Colon (tissue), 2 donors: ENCODE data around the gene ARFIP2.

Source experiments
- FAIRE-seq: peaks from 2 replicates; lab custom pipeline; 2012; peaks lifted over from hg19 to GRCh38; lab: Jason Lieb, UNC
- donor health status: control.
- donor health status: control.

ARFIP2 gene

DNA sequence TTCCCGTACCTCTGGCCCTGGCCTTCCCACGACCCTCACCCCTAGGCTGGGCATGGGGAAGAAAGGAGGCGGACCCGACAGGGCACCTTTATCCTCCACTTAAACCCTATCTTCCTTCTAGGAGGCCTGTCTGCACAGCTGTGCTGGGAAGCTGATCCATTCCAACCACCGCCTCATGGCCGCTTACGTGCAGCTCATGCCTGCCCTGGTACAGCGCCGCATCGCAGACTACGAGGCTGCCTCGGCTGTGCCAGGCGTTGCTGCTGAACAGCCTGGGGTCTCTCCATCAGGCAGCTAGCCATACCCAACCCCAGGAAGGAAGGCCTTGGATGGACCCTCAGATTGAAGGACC lies 769 bp upstream of the ARFIP2 start:
- FAIRE-seq = no peak

DNA sequence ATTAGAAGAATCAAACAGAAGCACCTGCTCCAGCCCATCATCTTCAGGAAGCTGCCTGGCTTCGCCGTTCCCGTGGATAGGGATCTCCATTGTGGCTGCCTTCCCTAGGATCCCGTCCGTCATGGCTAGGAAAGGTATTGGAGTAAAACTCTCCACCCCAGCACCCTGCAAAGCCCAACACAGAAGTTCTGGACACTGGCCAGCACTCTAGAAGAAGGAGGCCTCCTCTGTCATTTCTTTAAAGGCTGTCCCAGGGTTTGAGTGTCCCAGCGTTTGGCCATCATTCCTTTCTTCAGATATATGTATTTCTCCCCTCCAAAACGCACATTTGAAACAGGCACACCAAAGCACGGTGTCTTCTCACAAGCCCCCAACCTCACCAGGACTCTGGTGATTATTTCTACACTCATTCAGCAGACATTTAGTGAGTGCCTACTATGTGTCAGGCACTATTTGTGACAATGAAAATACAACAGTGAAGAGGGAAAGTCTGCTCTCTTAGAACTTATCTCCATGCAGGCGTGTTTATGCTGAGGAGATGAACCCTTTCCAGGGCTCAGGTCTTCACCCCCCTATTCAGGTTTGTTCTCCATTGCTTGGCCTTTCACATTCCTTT lies 724 bp downstream of the ARFIP2 start:
- FAIRE-seq = no peak

DNA sequence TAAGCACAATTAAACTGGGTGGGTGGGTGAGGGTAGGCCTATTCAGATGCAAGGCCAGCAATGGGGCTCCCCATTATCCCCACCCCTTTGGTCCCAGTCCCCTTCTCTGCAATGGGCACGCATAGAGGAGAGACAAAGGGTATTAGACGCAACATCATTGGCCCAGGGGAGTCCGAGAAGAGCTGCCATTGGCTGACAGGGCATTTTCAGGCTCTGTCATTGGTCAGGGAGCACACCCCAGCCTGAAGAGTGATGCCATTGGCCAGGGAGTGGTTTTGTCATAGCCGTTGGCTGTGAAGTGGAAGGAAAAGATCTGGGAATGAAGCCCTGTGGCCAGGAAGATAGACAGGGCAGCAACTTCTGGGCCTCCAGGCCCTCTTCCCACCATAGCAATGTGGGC lies 4.6 kb downstream of the ARFIP2 start:
- no peak for FAIRE-seq

DNA sequence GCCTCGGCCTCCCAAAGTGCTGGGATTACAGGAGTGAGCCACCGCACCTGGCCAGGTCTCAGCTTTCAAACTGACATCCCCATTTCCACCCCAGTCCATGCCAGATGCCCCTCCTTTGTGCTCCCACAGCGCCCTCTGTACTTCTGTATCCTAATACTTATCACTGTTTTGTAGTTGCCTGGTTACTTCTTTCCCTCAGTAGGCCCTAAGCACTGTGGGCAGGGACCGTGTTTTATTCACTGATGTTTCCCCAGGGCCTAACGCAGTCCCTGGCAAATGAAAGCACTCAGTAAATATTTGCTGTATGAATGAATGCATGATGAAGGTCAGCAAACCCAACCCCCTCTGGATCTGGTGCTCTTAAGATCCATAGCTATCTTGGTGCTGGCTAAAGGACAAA lies 5.2 kb downstream of the ARFIP2 start:
- no peak for FAIRE-seq

DNA sequence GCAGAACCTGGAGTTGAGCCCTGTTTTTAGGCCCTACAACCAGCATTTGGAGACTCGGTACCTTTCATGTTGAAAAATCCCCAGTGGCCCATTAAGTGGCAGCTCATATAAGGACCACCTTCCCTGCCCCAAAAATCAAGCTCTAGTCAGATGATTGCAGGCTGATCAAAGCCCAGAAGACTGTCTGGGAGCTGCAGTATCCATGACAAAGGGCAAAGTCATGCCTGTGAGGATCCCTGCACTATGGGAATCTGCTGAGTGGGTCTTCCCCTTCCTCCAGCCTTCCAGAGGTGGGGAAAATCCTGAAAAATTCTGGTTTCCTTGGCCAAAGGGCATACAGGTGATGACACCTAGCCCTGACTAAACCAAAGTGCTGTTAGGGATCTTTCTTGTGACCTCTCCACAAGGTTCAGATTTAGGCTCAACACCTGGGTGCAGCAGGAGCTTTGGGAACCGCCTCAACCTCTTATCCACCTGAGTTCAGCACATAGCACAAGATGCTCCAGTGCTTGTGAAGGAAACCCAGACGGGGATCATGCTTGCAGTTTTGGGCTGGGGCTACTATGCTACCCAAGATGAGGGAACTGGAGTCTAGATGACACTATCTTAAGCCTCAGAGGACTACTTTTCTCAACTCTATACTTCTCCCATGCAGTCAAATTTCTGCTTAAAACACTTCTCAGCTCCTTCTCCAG lies 6.2 kb downstream of the ARFIP2 start:
- no peak for FAIRE-seq

DNA sequence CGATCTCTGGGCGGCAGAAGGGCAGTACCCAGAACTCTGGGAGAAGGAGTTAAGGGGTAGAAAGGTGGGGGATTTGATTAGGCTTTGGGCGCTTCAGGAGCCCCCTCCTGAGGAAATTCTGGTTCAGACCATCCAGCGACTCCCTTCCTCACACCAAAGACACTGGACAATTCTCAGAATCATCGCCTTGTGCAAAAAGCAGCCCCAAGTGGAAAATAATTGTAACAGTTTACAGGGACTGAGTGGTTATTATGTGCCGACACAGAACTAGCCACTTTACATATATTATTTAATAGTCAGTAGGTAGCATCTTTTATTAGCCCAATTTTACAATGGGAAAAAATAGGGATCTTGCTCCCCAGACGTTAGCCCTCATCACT lies 6.7 kb downstream of the ARFIP2 start:
- no peak for FAIRE-seq

DNA sequence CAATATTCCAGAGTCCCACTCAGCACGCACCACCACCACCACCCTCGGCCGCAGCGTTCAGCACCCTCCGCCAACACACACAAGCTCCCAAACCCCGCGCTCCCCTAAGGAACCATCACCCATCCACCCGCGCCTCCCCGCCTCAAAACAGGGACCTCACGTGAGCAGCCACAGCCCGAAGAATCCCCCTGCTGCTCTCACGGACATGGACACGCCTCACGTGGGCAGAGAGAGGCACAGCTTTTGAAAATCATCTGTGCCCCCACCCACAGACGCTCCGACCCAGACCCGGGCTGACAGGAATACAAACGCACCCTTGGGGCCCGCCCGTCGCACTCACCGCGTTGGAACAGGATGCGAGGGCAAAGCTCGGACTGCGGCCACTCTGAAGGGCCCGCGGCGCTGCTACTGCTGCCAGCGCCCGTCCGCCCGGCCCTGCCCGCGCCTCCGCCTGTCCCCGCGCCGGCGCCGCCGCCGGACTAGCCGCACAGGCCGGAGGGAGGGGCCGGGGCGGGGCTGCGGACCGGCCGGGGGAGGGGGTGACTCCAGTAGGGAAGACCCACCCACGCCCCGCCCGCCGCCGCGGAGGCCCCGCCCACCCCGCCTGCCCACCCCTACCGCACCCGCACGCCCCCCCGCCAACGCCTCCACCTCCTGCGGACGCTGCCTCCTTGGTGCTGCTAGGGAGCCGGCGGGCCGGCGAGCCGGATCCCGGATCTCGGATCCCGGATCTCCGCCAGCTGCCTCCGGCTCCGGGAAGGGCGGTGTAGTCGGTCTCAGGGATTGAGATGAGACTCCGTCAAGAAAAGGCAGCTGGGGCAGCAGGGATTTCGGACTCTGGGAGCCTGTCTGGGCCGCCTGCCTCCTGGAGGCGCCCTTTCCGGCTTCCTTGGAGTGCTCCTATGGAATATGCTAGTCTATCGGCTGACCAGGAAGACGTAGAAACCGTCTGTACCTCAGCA lies 7.4 kb downstream of the ARFIP2 start, which contains the start of gene TRIM3:
TRIM3 (minus strand) TSS at position 491 of the 962 bp plus-strand sequence. CDS start 8,246 bp downstream, outside the sequence.
- FAIRE-seq = no peak

DNA sequence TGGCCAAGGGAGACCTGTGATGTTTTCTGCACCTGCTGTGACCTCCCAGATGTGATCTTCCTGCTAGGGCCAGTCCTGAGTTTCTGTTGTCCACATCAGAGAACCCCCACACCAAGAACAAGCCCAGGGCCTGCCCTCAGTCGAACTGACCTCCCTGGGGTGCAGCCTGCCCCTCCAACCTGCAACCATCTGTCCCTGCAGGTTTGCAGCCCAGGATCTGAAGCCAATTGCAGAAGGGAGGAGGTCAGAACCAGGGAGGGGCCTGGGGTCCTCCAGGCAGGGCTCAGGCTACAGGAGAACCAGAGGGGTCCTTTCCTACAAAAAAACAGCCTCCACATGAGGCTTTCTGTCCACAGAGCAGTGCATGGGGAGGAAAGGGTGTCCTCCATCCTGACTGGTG lies 8.2 kb downstream of the ARFIP2 start:
- no peak for FAIRE-seq

DNA sequence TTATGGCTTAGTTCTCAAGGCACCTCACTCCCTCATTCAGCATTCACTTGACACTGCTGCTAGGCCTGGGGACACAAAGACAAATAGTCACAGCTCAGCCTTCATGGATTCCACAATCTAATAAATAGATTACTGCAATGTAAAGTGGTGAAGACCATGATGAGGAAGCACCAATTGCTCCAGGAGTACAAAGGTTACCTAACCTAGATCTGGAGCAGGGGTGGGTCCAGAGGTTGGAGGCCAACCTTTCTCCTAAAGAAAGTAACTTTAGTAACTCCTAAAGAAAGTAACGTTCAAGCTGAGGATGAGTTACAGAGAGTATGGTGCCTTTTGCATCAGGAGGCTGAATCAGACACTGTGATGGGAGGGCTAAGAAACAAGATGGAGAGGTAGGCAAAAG lies 11.5 kb downstream of the ARFIP2 start:
- no peak for FAIRE-seq

DNA sequence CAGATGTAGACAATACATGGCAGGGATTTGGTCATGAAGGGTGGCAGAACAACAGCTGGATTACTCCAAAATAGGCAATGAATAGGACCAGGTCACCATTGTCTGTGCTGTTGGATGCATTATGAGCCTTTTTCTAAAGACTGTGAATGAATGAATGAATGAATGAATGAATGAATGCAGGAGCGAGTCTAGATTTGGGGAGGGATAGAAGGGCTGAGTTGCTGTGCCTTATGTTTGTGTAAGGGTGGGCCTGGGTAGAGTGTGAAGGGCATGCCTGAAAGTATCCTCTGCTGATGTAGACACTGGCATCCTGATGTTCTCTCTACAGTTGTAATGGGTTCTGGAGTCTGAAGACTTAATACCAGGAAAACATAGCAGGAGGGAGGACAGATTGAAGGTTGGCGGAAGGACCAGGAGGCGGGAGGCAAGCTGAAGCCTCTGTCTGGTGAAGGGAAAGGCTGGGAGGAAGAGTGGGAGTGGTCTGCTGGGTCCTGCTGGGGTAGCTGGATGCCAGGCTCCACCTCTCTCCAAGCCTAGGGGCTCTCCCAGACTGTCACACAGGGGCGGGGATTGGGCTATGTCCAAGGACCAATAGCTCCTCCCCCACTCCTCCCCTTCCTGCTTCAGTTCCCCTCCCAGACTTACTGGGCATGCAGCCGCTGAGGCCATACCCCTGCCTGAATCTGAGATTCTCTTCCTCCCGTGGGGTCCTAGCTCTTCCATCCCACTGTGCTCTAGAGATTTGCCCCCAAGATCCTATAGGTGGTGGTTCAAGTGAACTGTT lies 12.2 kb downstream of the ARFIP2 start:
- no peak for FAIRE-seq

DNA sequence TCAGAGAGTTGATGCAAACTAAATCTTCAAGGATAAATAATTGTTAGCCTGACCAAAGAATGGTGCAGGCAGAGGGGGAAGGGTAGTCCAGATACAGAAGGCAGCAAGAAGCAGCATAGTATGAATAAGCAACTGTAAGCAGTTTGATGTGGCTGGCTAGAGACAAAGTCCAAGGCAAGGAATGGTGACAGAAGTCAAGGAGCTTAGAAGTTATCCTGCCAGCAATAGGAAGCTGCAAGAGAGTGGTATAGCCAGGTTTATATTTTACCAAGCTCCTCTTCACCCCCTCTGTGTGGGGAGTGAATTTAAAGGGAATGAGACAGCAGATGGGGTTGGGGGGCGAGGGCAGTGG lies 22.1 kb downstream of the ARFIP2 start:
- no peak for FAIRE-seq

DNA sequence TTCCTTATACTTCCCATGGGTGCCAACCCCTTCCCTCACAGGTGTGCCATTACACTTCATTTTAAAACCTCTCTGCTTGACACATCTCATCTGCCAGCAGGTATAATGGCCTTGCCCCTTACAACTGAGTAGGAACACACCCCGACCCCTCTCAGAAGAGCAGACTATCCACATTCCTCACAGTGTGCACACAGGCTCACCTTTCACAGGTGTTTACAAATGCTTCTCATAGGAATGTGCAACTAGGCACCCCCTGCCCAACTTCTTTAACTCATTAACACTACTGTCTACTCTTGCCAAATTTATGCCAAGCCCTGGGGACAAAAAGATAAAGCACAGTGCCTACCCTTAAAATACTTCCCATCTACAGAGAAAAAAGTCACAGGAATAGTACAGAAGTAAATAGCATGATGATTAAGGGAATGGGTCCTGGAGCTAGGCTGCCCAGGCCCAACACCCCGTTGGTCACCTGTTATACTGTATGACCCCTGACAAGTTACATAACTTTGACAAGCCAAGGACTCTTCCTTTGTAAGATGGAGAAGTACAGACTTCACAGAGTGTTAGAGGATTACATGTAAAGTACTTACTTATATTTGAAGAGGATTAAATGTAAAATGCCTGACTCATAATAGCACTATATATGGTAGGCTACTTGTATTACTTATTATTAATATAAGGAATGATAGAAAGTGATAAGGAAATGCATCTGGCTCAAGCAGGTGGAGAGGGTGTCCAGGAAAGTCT lies 22.6 kb downstream of the ARFIP2 start:
- no peak for FAIRE-seq

DNA sequence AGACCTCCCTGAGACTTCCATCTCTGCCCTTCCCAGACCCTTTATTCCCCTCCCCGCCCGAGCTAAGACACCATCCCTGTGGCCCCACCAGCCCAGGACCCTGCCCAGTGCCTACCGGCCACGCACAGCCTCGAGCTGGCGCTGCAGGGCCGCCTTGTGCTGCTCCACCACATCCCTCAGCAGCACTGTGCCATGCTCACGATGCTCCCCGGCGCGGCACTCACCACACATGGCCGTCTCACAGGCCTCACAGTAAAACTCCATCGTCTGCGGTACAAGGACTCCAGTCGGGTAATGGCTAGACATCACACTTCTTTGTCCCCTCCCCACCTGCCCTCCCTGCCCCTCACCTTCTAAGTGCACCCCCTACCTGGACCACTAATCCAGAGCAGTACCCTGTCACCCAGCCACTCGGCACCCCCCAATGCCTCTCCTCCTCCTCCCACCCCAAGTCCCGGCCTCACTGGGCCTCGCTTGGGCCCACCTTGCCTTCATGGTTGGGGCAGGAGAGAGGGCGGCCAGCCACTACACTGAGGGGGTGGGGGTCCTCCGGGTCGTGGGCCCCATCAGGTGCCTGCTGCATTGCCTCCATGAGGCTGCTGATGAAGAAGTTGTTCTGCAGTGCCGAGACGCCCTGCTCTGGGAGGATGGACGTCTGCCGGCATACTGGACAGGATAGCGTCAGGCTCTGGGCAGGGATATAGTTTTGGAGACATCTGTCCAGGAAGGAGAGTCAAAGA lies 23.4 kb downstream of the ARFIP2 start:
- no peak for FAIRE-seq

DNA sequence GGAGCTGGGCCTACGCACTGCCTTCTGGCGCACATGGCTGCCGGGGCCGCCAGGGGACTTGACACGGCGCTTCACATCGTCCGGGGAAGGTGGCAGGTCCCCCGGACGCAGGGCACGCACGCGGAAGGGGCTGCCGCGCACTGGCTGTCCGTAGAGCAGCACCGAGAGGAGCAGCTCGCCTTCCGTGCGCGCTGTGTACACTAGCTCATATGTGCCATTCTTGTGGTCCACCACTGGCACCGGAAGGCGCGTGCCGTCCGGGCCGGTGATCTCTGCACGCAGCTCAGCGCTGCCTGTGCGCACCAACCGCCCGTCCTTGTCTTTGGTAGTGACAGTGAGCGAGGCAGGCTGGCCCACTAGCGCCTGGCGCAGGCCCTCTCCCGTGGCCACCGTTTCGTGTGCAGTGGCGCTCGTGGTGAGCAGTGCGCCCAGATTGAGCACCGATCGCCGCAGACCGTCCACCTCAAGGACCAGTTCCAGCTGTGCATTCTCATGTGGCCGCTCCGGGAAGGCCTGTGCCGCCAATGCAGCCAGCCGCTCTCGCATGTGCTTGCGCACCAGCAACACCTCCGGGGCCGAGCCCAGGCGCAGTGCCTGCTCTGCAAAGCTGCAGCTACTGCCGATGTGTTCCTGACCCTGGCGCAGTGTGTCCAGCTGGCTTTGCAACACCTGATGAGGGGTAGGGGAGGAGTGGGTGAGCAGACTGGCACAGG lies 24.6 kb downstream of the ARFIP2 start:
- no peak for FAIRE-seq

DNA sequence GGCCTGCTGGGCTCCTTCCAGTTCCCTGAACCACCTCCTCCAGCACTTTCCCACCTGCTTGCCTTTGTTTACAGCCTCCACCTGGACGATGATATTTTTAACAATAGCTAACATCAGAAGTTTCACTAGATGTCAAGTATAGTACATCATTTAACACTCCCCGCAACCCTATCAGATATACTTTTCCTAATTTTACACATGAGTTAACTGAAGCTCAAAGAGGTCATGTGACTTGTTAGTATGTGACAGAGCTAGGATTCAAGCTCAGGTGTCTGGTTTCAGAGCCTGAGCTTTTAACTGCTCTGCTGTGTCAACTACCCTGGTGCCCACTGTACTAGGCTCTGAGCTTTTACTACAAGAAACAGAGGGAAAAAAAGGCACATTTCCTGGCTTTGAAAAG lies 26.1 kb downstream of the ARFIP2 start:
- FAIRE-seq = no peak

DNA sequence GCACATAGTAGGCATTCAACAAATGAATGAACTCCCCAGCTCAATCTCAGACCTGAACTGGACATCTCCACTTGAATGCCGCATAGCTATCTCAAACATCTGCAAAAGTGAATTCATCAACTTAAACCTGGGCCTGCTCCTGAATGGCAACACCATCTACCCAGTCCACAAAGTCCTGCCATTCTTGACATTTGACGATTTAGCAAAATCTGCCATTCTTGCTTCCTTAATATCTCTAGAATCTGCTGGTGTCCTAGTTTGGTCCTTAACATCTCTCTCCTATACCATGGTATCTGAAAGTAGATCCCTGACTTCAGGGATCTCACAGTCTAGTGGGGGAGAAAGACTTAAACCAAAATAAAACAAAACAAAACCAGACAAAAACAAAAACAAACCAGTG lies 28.0 kb downstream of the ARFIP2 start:
- no peak for FAIRE-seq

DNA sequence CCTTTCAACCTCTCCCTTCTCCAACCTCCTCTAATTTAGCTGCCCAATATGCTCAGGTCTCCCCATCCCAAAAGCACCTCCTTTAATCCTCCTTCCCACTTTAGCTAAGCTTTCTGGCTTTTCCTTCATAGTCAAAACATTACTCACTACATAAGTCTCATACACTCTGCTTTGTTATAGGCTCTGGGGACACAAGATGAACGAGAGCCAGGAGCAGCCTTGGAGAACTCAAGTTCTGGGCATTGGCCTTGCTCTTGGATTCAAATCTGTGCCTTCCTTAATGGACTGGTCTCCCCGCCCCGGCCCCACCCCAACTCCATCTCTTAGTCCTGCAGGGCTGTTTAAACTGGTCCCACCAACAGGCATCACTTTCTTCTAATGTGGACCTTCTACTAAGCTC lies 28.9 kb downstream of the ARFIP2 start:
- FAIRE-seq = no peak

DNA sequence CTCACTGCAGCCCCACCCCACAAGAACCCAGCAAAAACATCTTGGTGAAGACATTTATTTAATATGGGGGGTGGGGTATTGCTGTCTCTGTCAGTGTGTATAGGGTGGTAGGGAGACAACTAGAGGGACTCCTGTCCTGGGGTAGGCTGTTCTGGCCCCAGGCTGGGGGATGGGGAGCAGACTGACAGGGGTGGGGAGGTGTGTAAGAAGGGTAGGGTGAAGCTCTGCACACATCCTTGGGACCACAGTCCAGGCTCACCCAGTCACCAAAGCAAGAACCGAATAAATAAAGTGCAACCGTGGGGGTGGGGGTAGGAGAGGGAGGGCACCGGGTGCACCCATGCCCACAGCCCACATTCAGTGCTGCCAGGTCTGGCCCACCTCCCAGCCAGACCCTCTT lies 32.6 kb downstream of the ARFIP2 start:
- FAIRE-seq = no peak

DNA sequence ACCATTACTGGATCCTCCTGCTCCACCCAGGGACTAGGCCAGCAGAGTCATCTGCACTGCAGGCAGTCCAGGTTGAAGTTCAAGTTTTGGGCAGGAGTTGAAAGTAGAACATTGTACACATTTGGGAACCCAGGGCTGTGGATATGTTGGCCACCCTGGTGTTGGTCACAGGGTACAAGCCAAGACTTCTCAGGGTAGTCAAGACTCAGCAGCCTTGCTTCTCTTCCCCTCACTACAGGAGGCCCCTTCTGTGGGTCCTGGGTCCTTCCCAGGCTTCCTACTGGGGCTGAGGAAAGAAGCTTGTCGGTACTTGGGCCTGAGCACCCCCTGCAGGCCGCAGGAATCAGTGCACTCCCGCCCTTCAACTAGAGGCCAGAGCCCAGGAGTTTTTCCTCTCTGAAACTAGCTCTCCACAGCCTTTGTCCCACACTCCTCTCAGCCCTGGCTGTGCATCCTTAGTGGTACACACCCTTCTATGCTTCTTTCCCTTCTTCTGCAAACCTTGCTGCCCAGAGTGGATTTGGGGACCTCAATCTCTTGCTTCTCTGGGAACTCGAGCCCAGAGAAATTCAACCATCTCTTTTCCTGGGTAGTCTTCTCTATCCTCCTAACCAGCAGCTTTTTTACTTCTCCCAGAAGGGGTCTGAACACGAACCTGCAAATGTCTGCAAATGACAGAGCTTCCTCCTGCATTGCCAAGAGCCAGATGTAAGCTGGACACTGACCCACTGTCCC lies 37.7 kb downstream of the ARFIP2 start:
- no peak for FAIRE-seq

DNA sequence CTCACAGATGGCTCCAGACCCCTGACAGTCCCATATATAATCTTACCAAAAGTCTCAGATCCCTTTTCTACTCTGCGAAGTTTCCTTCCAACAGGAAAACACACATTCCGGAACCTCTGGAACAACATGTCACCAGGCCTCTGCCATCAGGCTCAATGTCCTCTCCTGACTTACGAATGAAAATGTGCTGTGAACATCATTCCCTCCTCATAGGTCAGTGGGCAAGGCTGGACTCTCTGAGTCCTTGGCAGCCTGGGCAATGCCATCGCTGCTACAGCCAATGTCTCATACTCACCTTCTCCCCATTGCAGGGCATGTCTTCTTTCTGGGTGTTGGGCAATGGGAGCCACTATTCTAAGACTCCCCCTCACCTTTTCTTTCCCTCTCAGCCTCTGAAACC lies 38.7 kb downstream of the ARFIP2 start:
- no peak for FAIRE-seq
